NT2/D1 (cell line): ENCODE measurements around the gene GOLGA6C.

ENCODE experiments used
- YY1 ChIP-seq: IDR thresholded peaks from 2 replicates; pipeline ENCODE4 v1.6.1; 2011; ENCODE audit not compliant: insufficient read length, insufficient read depth
- ZNF274 ChIP-seq: IDR thresholded peaks from 2 replicates; pipeline ENCODE4 v1.6.1; 2011; ENCODE audit warnings: mild to moderate bottlenecking, low read depth, low read length

GRCh38 chr15:75234191-75234810 lies 23.8 kb upstream of the GOLGA6C start:
- TF ChIP-seq YY1: no peak
- TF ChIP-seq ZNF274: no peak
